NCI-H82 treated with DMSO at 0.1 percent for 48 hours (cell line): ENCODE results near the gene ZNF425.
"Not testable (repeated sequence)": the region's sequence is repeated elsewhere in the genome, so short reads cannot be mapped to it uniquely, and the experiment has no call there.

Source experiments
- DNase-seq: peaks from one replicate; lab custom pipeline; 2025; ENCODE audit not compliant: unreplicated experiment; lab: John Stamatoyannopoulos, UW

The ZNF425 gene

GRCh38 chr7:149136118-149136517 is 10.0 kb upstream of the ZNF425 start:
- DNase-seq: no peak

DNA sequence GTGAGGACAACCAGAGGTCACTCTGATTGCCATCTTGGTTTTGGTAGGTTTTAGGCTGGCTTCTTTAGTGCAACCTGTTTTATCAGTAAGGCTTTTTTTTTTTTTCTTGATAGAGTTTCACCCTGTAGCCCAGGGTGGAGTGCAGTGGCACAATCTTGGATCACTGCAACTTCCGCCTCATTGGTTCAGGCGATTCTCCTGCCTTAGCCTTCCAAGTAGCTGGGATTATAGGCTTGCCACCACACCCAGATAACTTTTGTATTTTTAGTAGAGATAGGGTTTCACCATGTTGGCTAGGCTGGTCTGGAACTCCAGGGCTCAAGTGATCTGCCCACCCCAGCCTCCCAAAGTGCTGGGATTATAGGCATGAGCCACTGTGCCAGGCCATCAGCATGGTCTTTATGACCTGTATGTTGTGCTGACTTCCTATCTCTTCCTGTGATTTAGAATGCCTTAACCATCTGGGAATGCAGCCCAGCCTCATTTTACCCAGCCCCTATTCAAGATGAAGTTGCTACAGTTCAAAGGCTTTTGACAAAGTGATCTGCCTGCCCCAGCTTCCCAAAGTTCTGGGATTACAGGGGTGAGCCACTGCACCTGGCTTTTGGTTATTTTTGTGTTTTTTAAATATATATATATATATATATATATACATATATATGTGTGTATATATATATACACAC is 7.0 kb upstream of the ZNF425 start:
- DNase-seq: no peak

GRCh38 chr7:149130572-149131198 is 4.6 kb upstream of the ZNF425 start:
- no peak for DNase-seq

DNA sequence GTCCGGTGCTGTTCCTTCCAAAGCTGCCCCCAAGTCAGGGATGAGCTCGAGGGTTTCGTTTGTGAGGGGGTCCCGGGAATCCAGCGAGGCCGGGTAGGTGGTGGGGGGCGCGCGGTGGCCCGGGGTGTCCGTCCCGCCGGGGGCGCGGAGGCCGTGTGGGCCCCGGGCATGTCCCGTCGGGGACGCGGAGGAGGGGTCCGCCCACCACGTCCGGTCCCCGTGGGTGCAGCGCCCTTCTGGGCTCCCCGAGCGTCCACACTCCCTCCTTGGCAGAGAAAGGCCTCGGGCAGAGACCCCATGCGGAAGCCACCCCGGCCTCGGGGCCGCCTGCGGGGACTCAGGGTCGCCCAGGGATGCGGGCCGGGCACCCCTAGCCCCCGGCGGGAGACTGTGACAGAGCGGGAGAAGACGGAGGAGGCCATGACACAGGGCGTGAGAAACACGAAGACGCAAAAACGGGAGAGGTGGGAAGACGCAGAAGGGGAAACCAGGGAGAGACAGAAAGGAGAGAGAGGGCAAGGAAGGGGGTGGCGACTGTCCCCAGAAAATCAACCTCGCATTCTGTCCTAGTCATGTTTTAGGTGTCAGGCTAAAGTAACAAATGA is 640 bp upstream of the ZNF425 start:
- DNase-seq: peak; percentile 15

DNA sequence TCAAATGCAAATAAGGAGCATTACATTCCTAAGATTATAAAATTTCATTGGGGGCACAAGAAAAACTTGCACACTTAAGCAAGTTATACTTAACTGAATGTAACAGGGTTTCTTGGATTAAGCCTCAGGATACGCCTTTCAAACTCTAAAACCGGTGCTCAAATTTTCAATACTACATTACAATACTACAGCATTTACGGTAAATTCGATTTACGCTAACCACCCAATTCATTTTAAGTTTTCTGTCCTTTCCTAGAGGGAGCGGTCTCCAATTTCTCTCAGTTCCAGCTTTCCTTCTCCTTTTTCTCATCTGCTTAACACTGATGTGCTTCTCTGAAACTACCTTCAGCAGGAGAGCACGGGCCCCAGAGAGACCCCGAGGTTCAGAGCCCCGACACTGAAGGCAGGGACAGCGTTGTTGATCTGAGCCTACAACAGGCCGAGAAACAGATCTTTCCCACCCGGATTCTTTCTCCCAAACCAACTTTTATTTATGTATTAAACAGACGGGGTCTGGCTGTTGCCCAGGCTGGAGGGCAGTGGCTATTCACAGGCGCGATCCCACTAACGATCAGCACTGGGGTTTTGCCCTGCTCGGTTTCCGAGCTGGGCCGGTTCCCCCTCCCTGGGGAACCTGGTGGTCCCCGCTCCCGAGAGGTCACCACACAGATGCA is 798 bp downstream of the ZNF425 start:
- no peak for DNase-seq

GRCh38 chr7:149109969-149110368 is 16.2 kb downstream of the ZNF425 start:
- no peak for DNase-seq

DNA sequence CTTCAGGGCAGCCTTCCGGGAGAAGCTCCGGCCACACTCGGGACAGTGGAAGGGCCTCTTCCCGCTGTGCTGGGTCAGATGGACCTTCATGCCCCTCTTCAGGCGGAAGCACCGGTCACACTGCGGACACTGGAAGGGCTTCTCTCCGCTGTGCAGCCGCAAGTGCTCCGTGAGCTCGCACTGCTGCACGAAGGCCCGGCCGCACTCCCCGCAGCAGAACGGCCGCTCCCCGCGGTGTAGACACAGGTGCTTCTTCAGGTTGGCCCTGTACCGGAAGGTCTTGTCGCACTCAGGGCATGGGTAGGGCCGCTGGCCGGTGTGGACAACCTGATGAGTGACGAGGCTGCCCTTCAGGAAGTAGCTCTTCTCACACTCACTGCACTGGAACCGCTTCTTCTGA is 21.4 kb downstream of the ZNF425 start:
- no peak for DNase-seq

DNA sequence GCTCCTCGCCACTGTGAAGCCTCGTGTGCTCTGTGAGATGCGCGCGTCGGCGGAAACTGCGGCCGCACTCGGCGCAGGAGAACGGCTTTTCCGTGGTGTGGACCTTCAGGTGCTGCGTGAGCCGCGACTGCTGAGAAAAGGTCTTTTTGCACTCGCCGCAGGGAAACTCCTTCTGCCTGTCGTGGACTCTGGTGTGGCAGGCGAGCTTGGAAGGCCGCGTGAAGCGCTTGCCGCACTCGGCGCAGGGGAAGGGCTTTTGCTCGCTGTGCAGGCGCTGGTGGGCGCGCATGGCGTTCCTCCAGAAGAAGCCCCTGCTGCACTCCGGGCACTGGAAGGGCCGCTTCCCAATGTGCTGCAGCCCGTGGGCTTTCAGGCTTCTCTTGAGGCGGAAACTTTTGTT is 21.9 kb downstream of the ZNF425 start:
- DNase-seq: no peak

DNA sequence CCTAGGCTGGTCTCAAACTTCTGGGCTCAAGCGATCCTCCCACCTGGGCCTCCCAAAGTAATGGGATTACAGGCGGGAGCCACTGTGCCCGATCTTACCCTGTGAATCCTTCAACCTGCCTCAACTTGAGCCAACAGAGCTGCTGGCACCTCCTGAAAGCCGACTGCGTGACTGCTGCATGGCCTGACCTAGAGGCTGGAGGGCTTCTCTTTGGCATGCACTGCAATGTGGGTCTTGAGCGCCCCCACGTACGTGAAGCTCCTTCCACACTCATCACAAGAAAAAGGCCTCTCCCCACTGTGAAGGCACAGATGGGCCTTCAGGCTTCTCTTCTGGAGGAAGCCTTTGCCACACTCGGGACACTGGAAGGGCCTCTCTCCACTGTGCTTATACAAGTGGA is 22.7 kb downstream of the ZNF425 start:
- DNase-seq: no peak

- DNase-seq: no peak
These were observed 23.5 kb downstream of the ZNF425 start for GRCh38 chr7:149102666-149103065.

- no peak for DNase-seq
These were observed 25.3 kb downstream of the ZNF425 start for GRCh38 chr7:149100821-149101220.

DNA sequence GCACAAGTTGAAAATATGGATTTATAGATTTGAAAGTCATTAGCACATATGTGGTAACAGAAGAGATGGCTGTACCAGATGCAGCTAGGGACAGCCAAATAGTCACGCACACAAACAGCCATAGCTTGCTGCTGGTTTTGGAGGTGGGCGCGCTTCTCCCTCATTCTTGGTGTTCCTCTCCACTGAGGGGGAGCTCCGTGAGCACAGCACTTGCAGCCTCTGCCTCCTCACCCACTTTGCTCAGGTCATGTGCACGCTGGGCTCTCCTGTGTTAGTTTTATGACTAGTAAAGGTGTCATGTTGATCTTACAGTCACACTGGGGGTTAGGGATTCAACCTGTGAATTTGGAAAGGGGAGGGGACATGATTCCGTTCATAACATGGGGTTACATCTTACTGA is 27.1 kb downstream of the ZNF425 start:
- DNase-seq: no peak

- DNase-seq: no peak
These were observed 29.0 kb downstream of the ZNF425 start for GRCh38 chr7:149097088-149097487.

DNA sequence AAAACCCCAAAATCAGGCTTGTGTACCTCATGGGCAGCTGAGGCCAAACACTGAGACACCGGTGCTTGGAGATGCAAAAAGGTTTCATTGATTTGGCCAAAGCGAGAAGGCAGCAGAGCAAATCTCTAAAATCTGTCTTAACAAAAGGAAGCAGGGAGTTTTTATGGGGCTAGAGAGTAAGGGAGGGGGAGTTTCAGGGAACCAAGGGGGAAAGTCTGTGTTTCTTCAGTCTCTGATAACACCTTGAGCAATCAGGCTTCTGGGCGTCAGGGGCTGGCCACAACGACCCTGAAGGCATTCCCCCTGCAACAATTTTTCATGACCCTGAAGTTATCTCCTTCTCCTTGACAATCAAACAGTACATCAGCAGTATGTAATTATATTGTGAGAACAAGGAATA is 32.9 kb downstream of the ZNF425 start:
- no peak for DNase-seq

DNA sequence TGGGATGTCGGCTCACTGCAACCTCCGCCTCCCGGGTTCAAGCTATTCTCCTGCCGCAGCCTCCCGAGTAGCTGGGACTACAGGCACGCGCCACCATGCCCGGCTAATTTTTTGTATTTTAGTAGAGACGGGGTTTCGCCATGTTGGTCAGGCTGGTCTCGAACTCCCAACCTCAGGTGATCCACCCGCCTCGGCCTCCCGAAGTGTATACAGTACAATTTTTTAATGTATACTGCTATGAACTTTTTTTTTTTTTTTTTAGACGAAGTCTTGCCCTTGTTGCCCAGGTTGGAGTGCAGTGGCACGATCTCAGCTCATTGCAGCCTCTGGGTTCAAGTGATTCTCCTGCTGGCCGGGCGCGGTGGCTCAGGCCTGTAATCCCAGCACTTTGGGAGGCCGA is 33.9 kb downstream of the ZNF425 start:
- not testable (repeated sequence) for DNase-seq

DNA sequence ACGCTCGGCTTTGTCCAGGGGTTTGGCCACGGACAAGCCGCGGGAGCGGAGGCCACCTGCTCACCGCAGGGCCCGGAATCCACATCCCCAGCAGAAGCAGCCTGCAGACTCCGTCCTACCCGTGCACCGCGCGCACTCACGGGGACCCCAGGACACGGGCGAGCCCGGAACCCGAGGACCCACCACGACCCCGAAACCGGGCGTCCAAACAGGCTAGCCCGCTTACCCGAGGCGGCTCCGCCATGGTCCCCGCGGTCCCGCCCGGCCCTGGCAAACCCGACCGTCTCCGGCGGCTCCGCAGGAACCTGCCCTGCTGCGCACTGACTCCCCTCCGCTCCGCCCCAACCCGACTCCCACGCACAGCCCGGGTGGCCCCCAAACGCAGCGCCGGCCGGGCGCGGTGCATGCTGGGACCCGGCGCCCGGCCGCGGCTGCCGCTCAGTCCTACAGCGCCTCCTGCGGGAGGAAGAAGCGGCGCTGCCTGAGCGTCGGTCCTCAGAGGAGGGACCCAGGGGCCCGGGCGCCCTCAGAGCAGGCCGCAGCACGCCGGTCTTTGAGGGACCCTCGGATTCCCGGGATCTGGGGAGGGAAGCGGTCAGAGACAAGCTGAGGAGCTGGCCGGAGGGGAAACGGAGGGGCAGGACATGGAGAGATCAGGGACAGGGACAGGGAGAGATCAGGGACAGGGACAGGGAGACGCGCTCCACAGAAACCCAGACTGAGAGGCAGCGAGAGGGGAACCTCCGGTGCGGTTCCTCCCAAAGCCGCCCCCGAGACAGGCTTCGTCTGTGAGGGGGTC is 35.5 kb downstream of the ZNF425 start, which contains the start of gene ZNF786:
Gene ZNF786, minus strand, starts transcription at position 322 of the 799 bp plus-strand sequence. Its CDS starts 78 bp downstream, at position 244.
- peak; percentile 63 for DNase-seq

DNA sequence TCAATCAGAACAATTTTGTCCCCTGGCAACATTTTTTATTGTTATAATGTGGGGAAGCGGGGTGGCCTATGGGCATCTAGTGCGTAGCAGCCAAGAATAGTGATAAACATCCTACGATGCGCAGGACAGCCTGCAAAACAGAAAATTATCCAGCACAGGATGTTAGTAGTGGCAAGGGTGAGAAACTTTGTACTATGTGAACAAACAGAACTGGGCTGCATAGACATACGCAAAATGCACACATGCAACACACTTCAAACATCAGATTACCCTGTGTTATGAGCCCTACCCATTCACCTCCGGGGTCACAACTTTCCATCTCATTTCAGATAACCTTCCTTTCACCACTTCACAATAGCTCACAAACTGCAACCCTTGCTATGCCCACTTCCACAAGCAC is 38.7 kb downstream of the ZNF425 start:
- no peak for DNase-seq

- no peak for DNase-seq
These were observed 40.3 kb downstream of the ZNF425 start for GRCh38 chr7:149085866-149086265.

DNA sequence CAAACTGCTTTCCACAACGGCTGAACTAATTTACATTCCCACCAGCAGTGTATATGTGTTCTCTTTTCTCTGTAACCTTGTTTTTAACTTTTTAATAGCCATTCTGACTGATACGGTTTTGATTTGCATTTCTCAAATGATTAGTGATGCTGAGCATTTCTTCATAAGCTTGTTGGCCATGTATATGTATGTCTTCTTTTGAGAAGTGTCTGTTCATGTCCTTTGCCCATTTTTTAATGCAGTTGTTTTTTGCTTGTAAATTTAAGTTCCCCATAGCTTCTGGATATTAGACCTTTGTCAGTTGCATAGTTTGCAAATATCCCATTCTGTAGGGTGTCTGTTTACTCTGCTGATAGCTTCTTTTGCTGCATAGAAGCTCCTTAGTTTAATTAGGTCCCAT is 41.7 kb downstream of the ZNF425 start:
- DNase-seq: no peak

- DNase-seq: no peak
These were observed 44.2 kb downstream of the ZNF425 start for GRCh38 chr7:149081914-149082313.

DNA sequence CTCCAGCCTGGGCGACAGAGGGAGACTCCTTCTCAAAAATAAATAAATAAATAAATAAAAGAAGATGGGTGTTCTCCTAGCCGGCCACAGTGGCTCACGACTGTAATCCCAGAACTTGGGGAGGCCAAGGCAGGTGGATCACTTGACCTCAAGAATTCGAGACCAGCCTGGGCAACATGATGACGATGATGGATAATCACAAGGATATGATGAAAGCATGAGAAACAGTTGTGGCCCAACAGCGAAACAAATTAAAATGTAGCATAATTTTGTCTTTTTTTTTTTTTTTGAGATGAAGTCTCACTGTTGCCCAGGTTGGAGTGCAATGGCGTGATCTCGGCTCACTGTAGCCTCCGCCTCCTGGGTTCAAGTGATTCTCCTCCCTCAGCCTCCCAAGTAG is 48.5 kb downstream of the ZNF425 start:
- DNase-seq: no peak
